HepG2 (cell line): ENCODE data around the gene GATM. TPM values are rescaled to one million over a fixed set of nuclear protein-coding genes. Genes with fewer than 3 reads are reported as not detected.

Source experiments
- AHDC1 ChIP-seq: sonication (generic); formaldehyde crosslinking; IDR thresholded peaks from 2 replicates; pipeline ENCODE4 v1.5.1; 2020; ENCODE audit warnings: mild to moderate bottlenecking, missing genetic modification reagents, borderline replicate concordance
- DPF2 ChIP-seq: sonication (generic); formaldehyde crosslinking; IDR thresholded peaks from 2 replicates; pipeline ENCODE4 v1.4.0; 2020; ENCODE audit warnings: mild to moderate bottlenecking, low read depth, missing genetic modification reagents, borderline replicate concordance
- JDP2 ChIP-seq: sonication (generic); formaldehyde crosslinking; IDR thresholded peaks from 2 replicates; pipeline ENCODE4 v1.8.1; 2022; ENCODE audit warnings: missing genetic modification reagents, borderline replicate concordance
- RELA ChIP-seq: sonication (generic); formaldehyde crosslinking; IDR thresholded peaks from 2 replicates; pipeline ENCODE4 v1.4.0; 2020; ENCODE audit warnings: missing genetic modification reagents
- TBX3 ChIP-seq: fragments of 450-650 bp; IDR thresholded peaks from 2 replicates; pipeline ENCODE4 v1.6.1; 2017; ENCODE audit warnings: antibody characterized with exemption, mild to moderate bottlenecking, inconsistent platforms, borderline replicate concordance
- TCF7 ChIP-seq: sonication (generic); IDR thresholded peaks from 2 replicates; pipeline ENCODE4 v1.6.1; 2016; ENCODE audit warnings: antibody characterized with exemption, low read depth
- ZHX1 ChIP-seq: sonication (generic); formaldehyde crosslinking; IDR thresholded peaks from 2 replicates; pipeline ENCODE4 v1.8.1; 2022; ENCODE audit warnings: low read depth, mild to moderate bottlenecking, missing genetic modification reagents
- ZNF331 ChIP-seq: sonication (generic); formaldehyde crosslinking; IDR thresholded peaks from 2 replicates; pipeline ENCODE4 v1.4.0; 2020; ENCODE audit warnings: missing genetic modification reagents
- ZNF614 ChIP-seq: IDR thresholded peaks from 2 replicates; pipeline ENCODE4 v1.6.1; 2018; ENCODE audit warnings: missing biosample characterization, missing genetic modification reagents, inconsistent platforms, borderline replicate concordance
- ZNF660 ChIP-seq: sonication (generic); formaldehyde crosslinking; IDR thresholded peaks from 2 replicates; pipeline ENCODE4 v1.5.1; 2020; ENCODE audit warnings: mild to moderate bottlenecking, low read depth, missing genetic modification reagents, borderline replicate concordance
- ZNF768 ChIP-seq: sonication (generic); formaldehyde crosslinking; IDR thresholded peaks from 2 replicates; pipeline ENCODE4 v1.4.0; 2020; ENCODE audit warnings: missing genetic modification reagents
- ZSCAN31 ChIP-seq: sonication (generic); formaldehyde crosslinking; IDR thresholded peaks from 2 replicates; pipeline ENCODE4 v1.5.0; 2020; ENCODE audit warnings: low read depth, mild to moderate bottlenecking, missing genetic modification reagents
- polyA plus RNA-seq, 8 experiments: library from polyadenylated mRNA; depleted of rRNA in 3 of 8; stranded (reverse) in 7 of 8; unstranded in 1 of 8; fragments of >200 nt; fragmentation: Illumina TruSeq in 4 of 8; extraction: Trizol in 4 of 8; gene quantifications; 2 replicates each; pipeline versions ENCODE4 v1.2.1 to v1.2.3, GENCODE V29; 2011 to 2016; ENCODE audit warnings: low read depth in 4 of 8, missing spikeins in 1 of 8, mixed read lengths in 1 of 8; ENCODE audit not compliant: insufficient read depth in 1 of 8
- total RNA-seq, 5 experiments: library from RNA; depleted of rRNA; stranded (reverse); fragments of >200 nt; fragmentation: Illumina TruSeq; extraction: Trizol; gene quantifications; 2 replicates each; pipeline ENCODE4 v1.2.3, GENCODE V29; 2016; ENCODE audit warnings: low read depth in 1 of 5
- TF ChIP-seq, protein P1 (sequence below): sonication (generic); formaldehyde crosslinking; IDR thresholded peaks from 2 replicates; pipeline ENCODE4 v1.4.0; 2020; ENCODE audit warnings: mild to moderate bottlenecking, low read depth, missing genetic modification reagents
- TF ChIP-seq, protein P2 (sequence below): sonication (generic); formaldehyde crosslinking; IDR thresholded peaks from 2 replicates; pipeline ENCODE4 v1.5.1; 2020; ENCODE audit warnings: mild to moderate bottlenecking, missing genetic modification reagents

GATM gene
- total and polyA plus RNA-seq, 2 of the 13 experiments (the other 11 are each of a cell fraction or from before 2014, with no cell fraction given): 2.1 to 16.8 TPM

DNA sequence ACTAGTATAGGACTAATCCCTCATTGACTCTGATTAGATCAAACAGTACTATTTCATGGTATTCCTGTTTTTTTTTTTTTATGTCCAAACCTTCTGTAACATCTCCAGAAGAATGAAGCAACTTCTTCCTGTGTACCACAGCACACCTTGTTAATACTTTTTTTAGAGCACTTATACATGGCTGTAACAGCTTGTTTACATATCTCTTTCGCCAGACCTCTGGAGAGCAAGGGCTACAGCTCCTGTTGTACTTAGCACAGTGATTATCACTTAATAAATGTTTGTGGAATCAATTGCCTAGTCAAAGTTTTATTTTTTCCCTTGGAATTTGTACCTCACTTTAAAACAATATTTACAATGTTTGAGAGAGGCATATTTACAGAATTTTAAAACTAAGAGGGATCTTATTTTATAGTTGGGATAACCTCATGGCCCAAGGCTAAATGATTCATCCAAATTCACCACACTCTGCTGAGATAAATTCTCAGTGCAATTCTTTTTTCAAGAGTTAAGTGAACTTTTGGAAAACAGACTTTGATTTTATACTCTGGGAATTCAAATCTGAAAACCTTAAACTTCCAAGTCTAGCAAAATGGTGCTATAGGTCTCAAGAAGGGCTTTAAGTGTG is 9.2 kb upstream of the GATM start (continued):
- peak; percentile 83; the same call in 1 of the 2 replicates for TF ChIP-seq AHDC1
- TF ChIP-seq ZNF614 (CRISPR knock-in tag): peak; percentile 78
- no peak for TF ChIP-seq ZNF768
- TF ChIP-seq, protein P1, sequence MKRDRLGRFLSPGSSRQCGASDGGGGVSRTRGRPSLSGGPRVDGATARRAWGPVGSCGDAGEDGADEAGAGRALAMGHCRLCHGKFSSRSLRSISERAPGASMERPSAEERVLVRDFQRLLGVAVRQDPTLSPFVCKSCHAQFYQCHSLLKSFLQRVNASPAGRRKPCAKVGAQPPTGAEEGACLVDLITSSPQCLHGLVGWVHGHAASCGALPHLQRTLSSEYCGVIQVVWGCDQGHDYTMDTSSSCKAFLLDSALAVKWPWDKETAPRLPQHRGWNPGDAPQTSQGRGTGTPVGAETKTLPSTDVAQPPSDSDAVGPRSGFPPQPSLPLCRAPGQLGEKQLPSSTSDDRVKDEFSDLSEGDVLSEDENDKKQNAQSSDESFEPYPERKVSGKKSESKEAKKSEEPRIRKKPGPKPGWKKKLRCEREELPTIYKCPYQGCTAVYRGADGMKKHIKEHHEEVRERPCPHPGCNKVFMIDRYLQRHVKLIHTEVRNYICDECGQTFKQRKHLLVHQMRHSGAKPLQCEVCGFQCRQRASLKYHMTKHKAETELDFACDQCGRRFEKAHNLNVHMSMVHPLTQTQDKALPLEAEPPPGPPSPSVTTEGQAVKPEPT: no peak
- TF ChIP-seq ZHX1 (CRISPR knock-in tag): no peak
- no peak for TF ChIP-seq ZSCAN31 (CRISPR knock-in tag)
- no peak for TF ChIP-seq JDP2 (CRISPR knock-in tag)
- TF ChIP-seq TBX3: peak; percentile 69; the same call in 1 of the 2 replicates
- TF ChIP-seq, protein P2, sequence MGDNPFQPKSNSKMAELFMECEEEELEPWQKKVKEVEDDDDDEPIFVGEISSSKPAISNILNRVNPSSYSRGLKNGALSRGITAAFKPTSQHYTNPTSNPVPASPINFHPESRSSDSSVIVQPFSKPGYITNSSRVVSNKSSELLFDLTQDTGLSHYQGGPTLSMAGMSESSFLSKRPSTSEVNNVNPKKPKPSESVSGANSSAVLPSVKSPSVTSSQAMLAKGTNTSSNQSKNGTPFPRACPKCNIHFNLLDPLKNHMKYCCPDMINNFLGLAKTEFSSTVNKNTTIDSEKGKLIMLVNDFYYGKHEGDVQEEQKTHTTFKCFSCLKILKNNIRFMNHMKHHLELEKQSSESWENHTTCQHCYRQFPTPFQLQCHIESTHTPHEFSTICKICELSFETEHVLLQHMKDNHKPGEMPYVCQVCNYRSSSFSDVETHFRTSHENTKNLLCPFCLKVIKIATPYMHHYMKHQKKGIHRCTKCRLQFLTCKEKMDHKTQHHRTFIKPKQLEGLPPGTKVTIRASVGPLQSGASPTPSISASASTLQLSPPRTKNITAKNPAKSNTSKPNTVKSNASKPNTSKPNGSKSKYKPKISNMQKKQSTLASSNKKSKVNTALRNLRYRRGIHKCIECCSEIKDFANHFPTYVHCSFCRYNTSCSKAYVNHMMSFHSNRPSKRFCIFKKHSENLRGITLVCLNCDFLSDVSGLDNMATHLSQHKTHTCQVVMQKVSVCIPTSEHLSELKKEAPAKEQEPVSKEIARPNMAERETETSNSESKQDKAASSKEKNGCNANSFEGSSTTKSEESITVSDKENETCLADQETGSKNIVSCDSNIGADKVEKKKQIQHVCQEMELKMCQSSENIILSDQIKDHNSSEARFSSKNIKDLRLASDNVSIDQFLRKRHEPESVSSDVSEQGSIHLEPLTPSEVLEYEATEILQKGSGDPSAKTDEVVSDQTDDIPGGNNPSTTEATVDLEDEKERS (CRISPR knock-in tag): no peak
- no peak for TF ChIP-seq ZNF660 (CRISPR knock-in tag)
- no peak for TF ChIP-seq RELA (CRISPR knock-in tag)
- TF ChIP-seq ZNF331 (CRISPR knock-in tag): peak; percentile 71; the same call in 1 of the 2 replicates
- TF ChIP-seq DPF2: peak; percentile 96
- TF ChIP-seq TCF7: peak; percentile 68
